HG02798 (cell line): ENCODE measurements around the gene EWSR1.
"Not testable (repeated sequence)": the region's sequence is repeated elsewhere in the genome, so short reads cannot be mapped to it uniquely, and the experiment has no call there.

Source experiments
- ATAC-seq: cut with Tn5 transposase; IDR thresholded peaks from one replicate; pipeline ENCODE4 v1.9.1; 2021; ENCODE audit warnings: mild to moderate bottlenecking; ENCODE audit not compliant: unreplicated experiment, poor library complexity

EWSR1 gene

GRCh38 chr22:29331658-29332300 lies 63.7 kb downstream of the EWSR1 start:
- ATAC-seq: no peak

GRCh38 chr22:29332886-29333496 lies 64.9 kb downstream of the EWSR1 start:
- no peak for ATAC-seq

- no peak for ATAC-seq
Measured at GRCh38 chr22:29334148-29334547, 66.1 kb downstream of the EWSR1 start.

GRCh38 chr22:29334696-29335344 lies 66.8 kb downstream of the EWSR1 start:
- ATAC-seq: no peak

GRCh38 chr22:29335656-29336055 lies 67.6 kb downstream of the EWSR1 start:
- ATAC-seq: no peak

- no peak for ATAC-seq
Measured at GRCh38 chr22:29336751-29337490, 68.9 kb downstream of the EWSR1 start.

- no peak for ATAC-seq
Measured at GRCh38 chr22:29337631-29338284, 69.7 kb downstream of the EWSR1 start.

GRCh38 chr22:29338398-29338797 lies 70.3 kb downstream of the EWSR1 start:
- no peak for ATAC-seq

- no peak for ATAC-seq
Measured at GRCh38 chr22:29339381-29340235, 71.5 kb downstream of the EWSR1 start.

GRCh38 chr22:29340566-29340965 lies 72.5 kb downstream of the EWSR1 start:
- ATAC-seq: no peak

- no peak for ATAC-seq
Measured at GRCh38 chr22:29341056-29341848, 73.2 kb downstream of the EWSR1 start.

- ATAC-seq: no peak
Measured at GRCh38 chr22:29341849-29342127, 73.7 kb downstream of the EWSR1 start.

GRCh38 chr22:29342177-29342576 lies 74.1 kb downstream of the EWSR1 start:
- no peak for ATAC-seq

- no peak for ATAC-seq
Measured at GRCh38 chr22:29342577-29343312, 74.7 kb downstream of the EWSR1 start.

- ATAC-seq: no peak
Measured at GRCh38 chr22:29343313-29343805, 75.3 kb downstream of the EWSR1 start.

GRCh38 chr22:29344137-29344536 lies 76.1 kb downstream of the EWSR1 start:
- no peak for ATAC-seq

- ATAC-seq: not testable (repeated sequence)
Measured at GRCh38 chr22:29344889-29345288, 76.8 kb downstream of the EWSR1 start.

- no peak for ATAC-seq
Measured at GRCh38 chr22:29345932-29346331, 77.9 kb downstream of the EWSR1 start.
